NCI-H1694 (cell line): ENCODE results near the gene DCP1A.
"Not testable (repeated sequence)": the region's sequence is repeated elsewhere in the genome, so short reads cannot be mapped to it uniquely, and the experiment has no call there.

Experiments
- DNase-seq: peaks from one replicate; lab custom pipeline; 2025; lab: John Stamatoyannopoulos, UW

DCP1A gene

GRCh38 chr3:53264718-53265117, 82.6 kb downstream of the DCP1A start:
- no peak for DNase-seq

GRCh38 chr3:53263907-53264306, 83.4 kb downstream of the DCP1A start:
- DNase-seq, result no peak

- DNase-seq, result no peak
Measured at GRCh38 chr3:53261712-53262111, 85.6 kb downstream of the DCP1A start.

GRCh38 chr3:53260286-53260785, 87.0 kb downstream of the DCP1A start:
- no peak for DNase-seq

- no peak for DNase-seq
Measured at GRCh38 chr3:53259427-53260259, 87.7 kb downstream of the DCP1A start.

- no peak for DNase-seq
Measured at GRCh38 chr3:53258600-53259426, 88.5 kb downstream of the DCP1A start.

GRCh38 chr3:53257465-53257864, 89.9 kb downstream of the DCP1A start:
- no peak for DNase-seq

GRCh38 chr3:53256704-53257055, 90.7 kb downstream of the DCP1A start:
- no peak for DNase-seq

- peak; percentile 15 for DNase-seq
Measured at GRCh38 chr3:53255775-53256703, 91.3 kb downstream of the DCP1A start, which contains the start of gene TKT. TKT (minus strand) TSS chr3:53256022; CDS start chr3:53255942, 80 bp downstream.

GRCh38 chr3:53255423-53255774, 91.9 kb downstream of the DCP1A start:
- DNase-seq, result no peak

- no peak for DNase-seq
Measured at GRCh38 chr3:53254509-53255422, 92.6 kb downstream of the DCP1A start.

- no peak for DNase-seq
Measured at GRCh38 chr3:53253707-53254508, 93.4 kb downstream of the DCP1A start.

GRCh38 chr3:53252947-53253322, 94.4 kb downstream of the DCP1A start:
- DNase-seq, result not testable (repeated sequence)

GRCh38 chr3:53252096-53252946, 95.0 kb downstream of the DCP1A start:
- DNase-seq, result no peak

GRCh38 chr3:53250881-53251605, 96.3 kb downstream of the DCP1A start:
- DNase-seq, result no peak

- DNase-seq, result no peak
Measured at GRCh38 chr3:53250453-53250852, 96.9 kb downstream of the DCP1A start.

GRCh38 chr3:53248161-53248560, 99.2 kb downstream of the DCP1A start:
- no peak for DNase-seq

- no peak for DNase-seq
Measured at GRCh38 chr3:53247619-53248018, 99.7 kb downstream of the DCP1A start.
